Psoas muscle (tissue), 8 donors: ENCODE data around the gene PI4K2A. TPM values are rescaled to one million over a fixed set of nuclear protein-coding genes. Genes with fewer than 3 reads are reported as not detected.
"Not testable (repeated sequence)": the region's sequence is repeated elsewhere in the genome, so short reads cannot be mapped to it uniquely, and the experiment has no call there.

Experiments
- ATAC-seq, 4 donors: fragments of 200-7000 bp; cut with Tn5 transposase; one replicate each; pipeline ENCODE4 v1.9.1; 2020; ENCODE audit warnings: moderate library complexity in 3 of 4, mild to moderate bottlenecking in 2 of 4
- DNase-seq, 2 donors: peaks; one replicate each; pipeline ENCODE4 v3.0.0-alpha.2; 2020
- H3K27ac ChIP-seq: fragments of 200-600 bp; one replicate; pipeline ENCODE4 v1.8.0; 2022
- H3K27me3 ChIP-seq, 3 donors: fragments of 200-600 bp in 1 of 3; one replicate each; pipeline versions ENCODE4 v1.6.1 to v1.8.0; 2013 to 2022; ENCODE audit warnings: low read length in 2 of 3, mild to moderate bottlenecking in 2 of 3, moderate library complexity in 1 of 3; ENCODE audit not compliant: insufficient read depth in 3 of 3
- H3K36me3 ChIP-seq, 2 donors: fragments of 200-600 bp in 1 of 2; one replicate each; pipeline versions ENCODE4 v1.6.1 to v1.8.0; 2013 to 2022; ENCODE audit warnings: low read depth in 1 of 2, mild to moderate bottlenecking in 1 of 2, moderate library complexity in 1 of 2; ENCODE audit not compliant: insufficient read depth in 1 of 2
- H3K4me1 ChIP-seq: fragments of 200-600 bp; one replicate; pipeline ENCODE4 v1.8.0; 2022
- H3K4me3 ChIP-seq: fragments of 200-600 bp; one replicate; pipeline ENCODE4 v1.8.0; 2022; ENCODE audit warnings: mild to moderate bottlenecking
- H3K9me3 ChIP-seq: fragments of 200-600 bp; one replicate; pipeline ENCODE4 v1.8.0; 2022
- WGBS, 3 donors: extraction: QIAGEN DNeasy Blood & Tissue Kit; methylation state at CpG; one replicate each; pipeline versions ENCODE4 v1.1.6 to v1.1.7; 2013; 5-methylcytosine and 5-hydroxymethylcytosine counted together
- intact Hi-C, 2 donors: fragments of 100-400 bp; cut with DNase I; formaldehyde crosslinking; loops; one replicate each; pipeline versions ENCODE4 v1.11.0 to v1.14.2; 2022
- polyA plus RNA-seq, 3 donors: library from polyadenylated mRNA; stranded (reverse); fragments of 200-250 nt; gene quantifications; one replicate each; pipeline ENCODE4 v1.2.3, GENCODE V29; 2013
- total RNA-seq, 4 donors: library from RNA; stranded (reverse); fragmentation: NEBNext Ultra II Directional in 2 of 4; extraction: Animal tissue kit (Norgen Biotek cat#: 25700) in 2 of 4; gene quantifications; one replicate each; pipeline versions ENCODE4 v1.2.1 to v1.2.4, GENCODE V29; 2021 to 2023
- TF ChIP-seq, protein P1 (sequence below): fragments of 200-600 bp; IDR thresholded peaks from one replicate; pipeline ENCODE4 v1.8.0; 2022; ENCODE audit warnings: antibody characterized with exemption
- donor health status: healthy with polysubstance abuse.
- donor health status: DM: no; HTN: no; CAD: no; lungs with moderate emphysema.
- donor health status: Bipolar disorder and iron deficiency.
- donor health status: healthy.
- donor health status: DM: yes; HTN: yes; CAD: no.
- donor health status: DM: no; HTN: no; CAD: no.
- donor health status: DM: no; HTN: no; CAD: no.
- donor health status: DM: yes; HTN: yes; CAD: no.

Gene PI4K2A
- total and polyA plus RNA-seq, 7 donors = 8.9 to 22.9 (median 11.9) TPM

GRCh38 chr10:97682042-97682441, 41.6 kb downstream of the PI4K2A start:
- Histone ChIP-seq H3K27me3 (no peaks in the 10 kb centered on the region), H3K9me3 (no peaks in the 10 kb centered on the region), H3K36me3 (peaks cover 2 to 26% of the 10 kb centered on the region in 2 donors), H3K4me1 (peaks cover 31% of the 10 kb centered on the region), H3K27ac (no peak overlapping the region), H3K4me3 (no peak overlapping the region)
- 86 to 91% (median 86%) methylated on average over 4 of the region's 4 CpGs for WGBS, 3 donors
- ATAC-seq (no peak), DNase-seq (no peak)
- TF ChIP-seq, protein P1, sequence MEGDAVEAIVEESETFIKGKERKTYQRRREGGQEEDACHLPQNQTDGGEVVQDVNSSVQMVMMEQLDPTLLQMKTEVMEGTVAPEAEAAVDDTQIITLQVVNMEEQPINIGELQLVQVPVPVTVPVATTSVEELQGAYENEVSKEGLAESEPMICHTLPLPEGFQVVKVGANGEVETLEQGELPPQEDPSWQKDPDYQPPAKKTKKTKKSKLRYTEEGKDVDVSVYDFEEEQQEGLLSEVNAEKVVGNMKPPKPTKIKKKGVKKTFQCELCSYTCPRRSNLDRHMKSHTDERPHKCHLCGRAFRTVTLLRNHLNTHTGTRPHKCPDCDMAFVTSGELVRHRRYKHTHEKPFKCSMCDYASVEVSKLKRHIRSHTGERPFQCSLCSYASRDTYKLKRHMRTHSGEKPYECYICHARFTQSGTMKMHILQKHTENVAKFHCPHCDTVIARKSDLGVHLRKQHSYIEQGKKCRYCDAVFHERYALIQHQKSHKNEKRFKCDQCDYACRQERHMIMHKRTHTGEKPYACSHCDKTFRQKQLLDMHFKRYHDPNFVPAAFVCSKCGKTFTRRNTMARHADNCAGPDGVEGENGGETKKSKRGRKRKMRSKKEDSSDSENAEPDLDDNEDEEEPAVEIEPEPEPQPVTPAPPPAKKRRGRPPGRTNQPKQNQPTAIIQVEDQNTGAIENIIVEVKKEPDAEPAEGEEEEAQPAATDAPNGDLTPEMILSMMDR = no peak
- intact Hi-C loops = no loop called here

DNA sequence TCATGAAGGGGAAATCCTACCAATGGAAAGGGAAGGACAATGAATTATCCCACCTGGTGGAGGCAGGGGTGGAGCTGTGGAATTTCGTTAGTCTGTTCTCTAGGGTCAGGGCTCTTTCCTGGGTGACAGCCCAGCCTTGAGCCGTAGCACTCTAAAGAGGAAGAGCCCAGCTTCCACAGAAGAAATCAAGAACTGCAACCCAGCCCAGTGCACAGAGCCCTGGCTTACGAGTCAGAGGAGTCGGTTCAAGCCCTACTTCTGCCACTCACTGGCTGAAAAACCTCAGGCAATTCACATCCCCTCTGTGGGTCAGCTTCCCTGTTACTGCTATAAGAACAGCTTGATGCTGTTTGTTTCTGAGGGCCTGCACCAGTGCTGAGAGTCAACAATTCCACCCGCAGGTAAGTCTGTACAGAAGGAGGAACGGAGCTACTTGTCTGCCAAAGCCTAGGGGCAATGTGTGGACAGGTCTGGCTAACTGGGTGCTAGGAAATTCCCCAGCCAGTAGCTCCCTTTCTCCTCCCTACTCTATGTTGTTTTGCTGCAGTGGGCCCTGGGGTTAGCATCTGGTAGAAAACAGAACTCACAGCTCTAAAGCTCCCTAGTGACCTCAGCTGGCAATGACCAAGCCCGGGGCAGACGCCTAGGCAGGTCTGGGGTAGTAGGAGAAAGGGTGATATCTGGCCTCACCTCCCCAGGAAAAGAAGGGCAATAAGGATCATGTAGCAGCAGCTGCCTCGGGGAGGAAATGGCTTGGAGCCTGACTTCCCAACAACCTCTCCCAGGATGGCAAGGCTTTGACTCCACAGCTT, 43.3 kb downstream of the PI4K2A start:
- WGBS, 3 donors = 50 to 57% (median 52%) methylated on average over 9 of the region's 9 CpGs
- H3K4me3 ChIP-seq = peak overlapping the region; percentile 74

DNA sequence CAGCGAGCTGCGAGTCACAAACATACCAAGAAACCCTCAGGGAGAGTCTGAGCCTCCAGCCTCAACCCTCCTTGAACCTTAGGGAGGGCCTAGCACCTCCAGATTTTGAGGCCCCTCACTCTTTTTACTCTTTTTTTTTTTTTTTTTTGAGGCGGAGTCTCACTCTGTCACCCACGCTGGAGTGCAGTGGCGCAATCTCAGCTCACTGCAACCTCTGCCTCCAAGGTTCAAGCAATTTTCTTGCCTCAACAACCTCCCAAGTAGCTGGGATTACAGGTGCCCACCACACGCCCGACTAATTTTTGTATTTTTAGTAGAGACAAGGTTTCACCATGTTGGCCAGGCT, 43.9 kb downstream of the PI4K2A start:
- DNase-seq, ATAC-seq, H3K36me3 ChIP-seq, H3K9me3 ChIP-seq, H3K27me3 ChIP-seq, intact Hi-C loops: not testable (repeated sequence)
- WGBS, 3 donors = 63 to 68% (median 66%) methylated on average over 6 to 7 of the region's 7 CpGs
- peak overlapping the region; percentile 74 for H3K4me3 ChIP-seq
- peaks cover 37% of the 10 kb centered on the region for H3K4me1 ChIP-seq
- peak overlapping the region; percentile 81 for H3K27ac ChIP-seq

More for the DNA sequence above, 43.3 kb downstream of the PI4K2A start:
- no peaks in the 10 kb centered on the region for H3K9me3 ChIP-seq
- intact Hi-C loops = no loop called here
- TF ChIP-seq, protein P1 = no peak
- peak in 3 of 4 donors; percentile 6 to 48 (median 20) for ATAC-seq
- DNase-seq = peak in 1 of 2 donors; percentile 64
- peak overlapping the region; percentile 81 for H3K27ac ChIP-seq
- peaks cover 0 to 12% of the 10 kb centered on the region in 2 donors for H3K36me3 ChIP-seq
- peaks cover 37% of the 10 kb centered on the region for H3K4me1 ChIP-seq
- H3K27me3 ChIP-seq = no peaks in the 10 kb centered on the region

- H3K36me3 ChIP-seq = peaks cover 0 to 2% of the 10 kb centered on the region in 2 donors
- H3K4me3 ChIP-seq = peak overlapping the region; percentile 74
- DNase-seq (no peak), ATAC-seq (no peak)
- peaks cover 37% of the 10 kb centered on the region for H3K4me1 ChIP-seq
- peak overlapping the region; percentile 81 for H3K27ac ChIP-seq
- intact Hi-C loops = no loop called here
- TF ChIP-seq, protein P1 = no peak
- no peaks in the 10 kb centered on the region for H3K27me3 ChIP-seq
- no peaks in the 10 kb centered on the region for H3K9me3 ChIP-seq
- WGBS, 3 donors = 71 to 85% (median 73%) methylated on average over 5 of the region's 5 CpGs
Observed at GRCh38 chr10:97684866-97685394, 44.5 kb downstream of the PI4K2A start.

DNA sequence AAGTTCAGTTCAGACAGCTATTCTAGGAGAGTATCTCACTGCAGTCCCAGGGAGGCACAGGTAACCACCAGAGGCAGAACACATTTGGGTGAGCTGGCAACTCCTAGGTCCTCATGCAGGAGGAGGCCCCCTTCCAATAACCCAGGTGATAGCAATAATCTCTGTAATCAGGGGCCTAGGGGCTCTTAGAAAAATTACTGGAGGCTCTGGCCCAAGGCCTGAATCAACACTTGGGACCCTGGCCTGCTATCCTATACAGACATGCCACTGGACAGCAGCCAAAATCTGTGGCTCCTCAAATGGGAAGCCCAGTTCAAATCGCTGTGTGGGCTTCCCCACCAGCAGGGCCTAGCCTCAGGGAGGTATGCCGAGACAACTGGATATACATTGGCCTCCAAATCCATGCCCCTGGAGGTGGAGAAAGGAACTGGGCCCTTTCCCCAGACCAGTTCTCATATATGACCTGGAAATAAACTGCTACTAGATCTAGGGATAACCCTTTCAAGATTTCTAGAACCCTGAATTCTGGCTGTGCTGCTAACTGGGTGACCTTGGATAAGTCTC, 45.0 kb downstream of the PI4K2A start:
- Histone ChIP-seq H3K9me3 (no peaks in the 10 kb centered on the region), H3K27ac (peak overlapping the region; percentile 81), H3K4me1 (peaks cover 37% of the 10 kb centered on the region), H3K27me3 (no peaks in the 10 kb centered on the region), H3K36me3 (no peaks in the 10 kb centered on the region), H3K4me3 (peak overlapping the region; percentile 74)
- TF ChIP-seq, protein P1 = no peak
- ATAC-seq (no peak), DNase-seq (no peak)
- 75 to 78% (median 77%) methylated on average over 2 of the region's 2 CpGs for WGBS, 3 donors
- intact Hi-C loops = no loop called here
